ENCODE data around the gene EIF3D. TPM values are rescaled to one million over a fixed set of nuclear protein-coding genes. Genes with fewer than 3 reads are reported as not detected.

EIF3D gene
- polyA plus RNA-seq, 4 donors: 194 to 296 (median 262) TPM

- DNase-seq (ENCODE audit: low read depth in 4 of 4, low spot score in 3 of 4): no peak
Observed at GRCh38 chr22:36467946-36468345, 61.0 kb downstream of the EIF3D start.

- DNase-seq (ENCODE audit: low read depth in 4 of 4, low spot score in 3 of 4): no peak
Observed at GRCh38 chr22:36467042-36467810, 61.7 kb downstream of the EIF3D start.

GRCh38 chr22:36466258-36466657 lies 62.7 kb downstream of the EIF3D start:
- DNase-seq (ENCODE audit: low read depth in 4 of 4, low spot score in 3 of 4): no peak

- DNase-seq (ENCODE audit: low read depth in 4 of 4, low spot score in 3 of 4): no peak
Observed at GRCh38 chr22:36465232-36466021, 63.5 kb downstream of the EIF3D start.

- no peak for DNase-seq (ENCODE audit: low read depth in 4 of 4, low spot score in 3 of 4)
Observed at GRCh38 chr22:36464715-36465231, 64.2 kb downstream of the EIF3D start.

GRCh38 chr22:36463783-36464184 lies 65.2 kb downstream of the EIF3D start:
- DNase-seq (ENCODE audit: low read depth in 4 of 4, low spot score in 3 of 4): no peak

GRCh38 chr22:36461665-36462649 lies 67.0 kb downstream of the EIF3D start:
- DNase-seq (ENCODE audit: low read depth in 4 of 4, low spot score in 3 of 4): peak in 3 of 4 donors; percentile 56 to 71 (median 60)

Other genes with a start within 250 kb of the EIF3D start
- gene MYH9, start 141.2 kb downstream of the EIF3D start, polyA plus RNA-seq (ENCODE audit: insufficient read length in 4 of 4): 100 to 1,000 TPM; 131 to 293 (median 286) TPM
- gene TXN2, start 47.5 kb downstream of the EIF3D start, polyA plus RNA-seq (ENCODE audit: insufficient read length in 4 of 4): 100 to 1,000 TPM; 106 to 133 (median 125) TPM
- 10 to 100 TPM; 23.0 to 29.7 (median 26.4) TPM for gene FOXRED2, start 22.1 kb downstream of the EIF3D start, polyA plus RNA-seq (ENCODE audit: insufficient read length in 4 of 4)
- not detected for gene CACNG2, start 174.6 kb upstream of the EIF3D start, polyA plus RNA-seq (ENCODE audit: insufficient read length in 4 of 4)
- 10 to 100 TPM; 38.4 to 60.8 (median 52.9) TPM for gene IFT27, start 247.0 kb upstream of the EIF3D start, polyA plus RNA-seq (ENCODE audit: insufficient read length in 4 of 4)

Data from left renal pelvis (tissue), 4 donors.